OCI-LY3 (cell line): ENCODE results near the gene SMARCA4.

Experiments
- EZH2phosphoT487 ChIP-seq: fragments of 200-600 bp; shearing (Covaris generic); IDR thresholded peaks from 2 replicates; pipeline ENCODE4 v1.6.1; 2018; ENCODE audit warnings: antibody characterized with exemption, mixed run types, low read depth
- TF ChIP-seq, protein P1 (sequence below): fragments of 200-600, 300-600 bp; sonication (generic); IDR thresholded peaks from 2 replicates; pipeline ENCODE4 v1.5.1; 2014; ENCODE audit warnings: antibody characterized with exemption, low read length, low read depth

DNA sequence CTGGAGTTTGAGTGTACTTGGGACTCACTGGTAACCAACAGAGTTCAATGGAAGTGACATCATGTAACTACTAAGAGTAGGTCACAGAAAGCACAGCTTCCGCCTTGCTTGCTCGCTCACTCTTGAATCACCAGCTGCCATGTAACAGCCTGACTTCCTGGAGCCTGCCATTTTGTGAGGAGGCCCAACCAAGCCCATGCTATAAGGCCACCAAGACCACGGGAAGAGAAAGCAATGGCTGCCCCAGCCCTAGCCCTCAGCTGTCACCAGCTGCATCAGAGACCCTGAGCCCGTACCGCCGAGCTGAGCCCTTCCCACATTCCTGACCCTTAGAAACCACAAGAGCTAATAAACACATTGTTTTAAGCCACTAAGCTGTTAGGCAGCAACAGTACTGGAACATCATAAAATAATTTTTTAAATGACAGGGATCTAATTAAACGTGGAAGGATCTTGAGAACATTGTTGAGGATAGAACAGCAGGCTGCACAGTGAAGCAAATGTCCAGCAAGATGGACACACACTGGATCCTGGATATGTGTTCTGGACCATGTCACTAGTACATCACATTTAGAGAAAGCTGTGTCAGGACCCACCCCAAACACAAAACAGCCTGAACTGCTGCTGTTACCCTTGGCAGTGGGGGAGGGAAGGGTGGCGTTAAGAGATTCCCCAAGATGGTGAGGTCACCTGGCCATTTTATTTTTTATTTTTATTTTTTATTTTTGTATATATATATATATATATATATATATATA lies 106.7 kb downstream of the SMARCA4 start:
- TF ChIP-seq, protein P1, sequence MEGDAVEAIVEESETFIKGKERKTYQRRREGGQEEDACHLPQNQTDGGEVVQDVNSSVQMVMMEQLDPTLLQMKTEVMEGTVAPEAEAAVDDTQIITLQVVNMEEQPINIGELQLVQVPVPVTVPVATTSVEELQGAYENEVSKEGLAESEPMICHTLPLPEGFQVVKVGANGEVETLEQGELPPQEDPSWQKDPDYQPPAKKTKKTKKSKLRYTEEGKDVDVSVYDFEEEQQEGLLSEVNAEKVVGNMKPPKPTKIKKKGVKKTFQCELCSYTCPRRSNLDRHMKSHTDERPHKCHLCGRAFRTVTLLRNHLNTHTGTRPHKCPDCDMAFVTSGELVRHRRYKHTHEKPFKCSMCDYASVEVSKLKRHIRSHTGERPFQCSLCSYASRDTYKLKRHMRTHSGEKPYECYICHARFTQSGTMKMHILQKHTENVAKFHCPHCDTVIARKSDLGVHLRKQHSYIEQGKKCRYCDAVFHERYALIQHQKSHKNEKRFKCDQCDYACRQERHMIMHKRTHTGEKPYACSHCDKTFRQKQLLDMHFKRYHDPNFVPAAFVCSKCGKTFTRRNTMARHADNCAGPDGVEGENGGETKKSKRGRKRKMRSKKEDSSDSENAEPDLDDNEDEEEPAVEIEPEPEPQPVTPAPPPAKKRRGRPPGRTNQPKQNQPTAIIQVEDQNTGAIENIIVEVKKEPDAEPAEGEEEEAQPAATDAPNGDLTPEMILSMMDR = no peak
- no peak for TF ChIP-seq EZH2phosphoT487
